ENCODE data around the gene EYA2. TPM values are rescaled to one million over a fixed set of nuclear protein-coding genes. Genes with fewer than 3 reads are reported as not detected.
"Not testable (repeated sequence)": the region's sequence is repeated elsewhere in the genome, so short reads cannot be mapped to it uniquely, and the experiment has no call there.

The EYA2 gene
- total RNA-seq, 1 donor from 2014 or later: 0.94 TPM

DNA sequence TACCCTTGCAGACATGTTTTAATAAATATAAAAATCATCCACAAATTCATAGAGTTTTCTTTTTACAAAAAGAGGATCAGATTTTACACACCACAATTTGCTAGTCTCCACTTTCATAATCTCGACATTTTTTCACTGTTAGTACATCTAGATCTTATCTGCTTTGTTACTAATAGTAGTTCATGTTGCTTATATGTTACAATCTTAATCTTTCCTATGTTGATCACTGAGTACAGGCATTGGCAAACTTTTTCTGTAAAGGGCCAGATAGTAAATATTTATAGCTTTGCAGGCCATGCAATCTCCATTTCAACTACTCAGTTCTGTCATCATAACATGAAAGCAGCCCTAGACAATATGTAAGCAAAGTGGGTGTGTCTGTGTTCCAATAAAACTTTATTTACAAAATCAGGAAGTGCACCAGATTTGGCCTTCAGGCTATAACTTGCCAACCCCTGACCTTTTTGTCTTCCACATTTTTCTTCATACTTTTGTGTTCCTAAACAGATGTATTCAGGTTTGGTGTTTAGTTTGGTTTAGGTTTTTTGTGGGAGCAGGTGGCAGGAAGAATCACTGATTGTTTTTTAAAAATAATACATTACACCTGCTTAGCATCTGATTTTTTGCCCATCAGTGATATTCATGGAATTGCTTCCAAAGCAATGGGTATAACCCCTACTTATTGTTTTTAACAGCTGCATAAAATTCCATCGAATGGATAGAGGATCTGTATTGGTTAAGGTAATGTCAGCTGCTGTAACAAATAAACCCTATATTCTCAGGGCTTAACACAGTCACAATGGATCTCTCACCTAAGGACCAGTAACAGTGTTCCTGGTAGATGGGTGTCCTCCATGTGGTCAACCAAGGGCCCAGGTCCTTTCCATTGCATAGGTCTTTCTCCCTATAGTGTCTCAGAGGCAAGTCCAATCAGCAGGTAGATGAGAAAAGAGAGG, 61.2 kb downstream of the EYA2 start:
- no peak for DNase-seq

DNA sequence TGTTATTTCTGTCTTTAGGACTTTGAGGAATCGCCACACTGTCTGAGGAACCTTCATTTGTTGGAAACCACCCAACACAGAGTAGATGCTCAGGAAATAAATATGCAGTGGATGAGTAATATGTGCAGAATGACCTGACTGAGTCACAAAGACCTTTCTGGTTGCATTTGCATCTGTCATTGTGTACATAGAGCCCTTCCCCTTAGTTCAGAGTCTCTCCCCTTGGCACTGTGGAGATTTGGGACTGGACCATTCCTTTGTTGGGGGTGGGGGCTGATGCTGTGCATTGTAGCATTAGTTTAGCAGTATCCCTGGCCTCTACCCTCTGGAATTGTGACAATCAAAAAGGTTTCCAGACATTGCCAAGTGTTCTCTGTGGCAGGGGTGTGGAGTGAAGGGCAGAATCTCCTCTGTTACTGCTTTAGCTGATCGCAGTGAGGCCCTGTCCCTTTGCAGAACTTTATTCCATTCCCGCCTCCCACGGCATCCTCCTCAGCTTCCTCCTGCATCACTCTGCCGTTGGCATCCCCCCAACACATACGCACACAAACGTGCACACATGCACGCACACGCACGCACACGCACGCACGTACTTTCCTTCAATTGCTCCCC, 64.5 kb downstream of the EYA2 start:
- DNase-seq: no peak

DNA sequence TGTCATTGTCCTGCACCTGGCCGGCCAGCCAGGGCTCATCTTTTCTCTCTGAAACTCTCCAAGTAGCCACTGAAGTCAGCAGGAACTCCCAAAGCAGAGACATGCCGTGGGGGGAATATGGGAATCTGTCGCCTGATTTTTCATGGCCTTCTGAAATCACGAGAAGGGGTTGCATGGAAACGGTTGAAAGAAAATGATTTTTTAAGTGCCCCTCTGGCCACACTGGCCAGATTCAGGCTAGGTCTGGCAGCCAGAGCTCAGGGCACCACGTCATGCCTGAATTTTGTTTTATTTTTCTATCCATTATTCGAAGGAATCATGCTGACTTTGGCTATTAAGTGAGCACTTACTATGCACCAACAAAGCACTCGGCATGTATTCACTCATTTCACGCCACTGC, 65.2 kb downstream of the EYA2 start:
- DNase-seq: no peak

DNA sequence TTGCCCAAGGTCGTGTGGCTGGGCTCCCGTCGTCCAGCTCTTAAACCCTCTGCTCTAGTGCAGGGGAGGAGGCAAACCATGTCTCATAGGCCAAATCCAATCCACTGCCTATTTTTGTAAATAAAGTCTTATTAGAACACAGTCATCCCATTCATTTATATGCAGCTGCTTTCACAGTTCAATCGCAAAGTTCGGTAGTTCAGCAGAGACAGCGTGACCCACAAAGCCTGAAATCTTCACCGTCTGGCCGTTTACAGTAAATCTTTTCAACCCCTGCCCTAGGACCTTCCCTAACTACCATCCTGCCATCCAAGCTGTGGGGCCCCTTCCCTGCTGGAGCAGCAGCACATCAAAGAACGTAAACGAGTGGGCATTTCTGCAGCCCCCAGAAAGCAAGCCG, 65.9 kb downstream of the EYA2 start:
- no peak for DNase-seq

DNA sequence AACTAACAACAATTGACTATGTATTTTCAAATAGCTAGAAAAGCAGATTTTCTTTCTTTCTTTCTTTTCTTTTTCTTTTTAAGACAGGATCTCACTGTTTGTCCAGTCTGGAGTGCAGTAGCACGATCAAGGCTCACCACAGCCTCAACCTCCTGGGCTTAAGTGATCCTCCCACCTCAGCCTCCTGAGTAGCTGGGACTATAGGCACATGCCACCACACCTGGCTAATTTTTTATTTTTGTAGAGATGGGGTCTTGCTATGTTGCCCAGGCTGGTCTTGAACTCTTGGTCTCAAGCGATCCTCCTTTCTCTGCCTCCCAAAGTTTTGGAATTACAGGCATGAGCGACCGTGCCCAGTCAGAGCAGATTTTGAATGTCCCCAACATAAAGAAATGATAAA, 67.3 kb downstream of the EYA2 start:
- DNase-seq: not testable (repeated sequence)

DNA sequence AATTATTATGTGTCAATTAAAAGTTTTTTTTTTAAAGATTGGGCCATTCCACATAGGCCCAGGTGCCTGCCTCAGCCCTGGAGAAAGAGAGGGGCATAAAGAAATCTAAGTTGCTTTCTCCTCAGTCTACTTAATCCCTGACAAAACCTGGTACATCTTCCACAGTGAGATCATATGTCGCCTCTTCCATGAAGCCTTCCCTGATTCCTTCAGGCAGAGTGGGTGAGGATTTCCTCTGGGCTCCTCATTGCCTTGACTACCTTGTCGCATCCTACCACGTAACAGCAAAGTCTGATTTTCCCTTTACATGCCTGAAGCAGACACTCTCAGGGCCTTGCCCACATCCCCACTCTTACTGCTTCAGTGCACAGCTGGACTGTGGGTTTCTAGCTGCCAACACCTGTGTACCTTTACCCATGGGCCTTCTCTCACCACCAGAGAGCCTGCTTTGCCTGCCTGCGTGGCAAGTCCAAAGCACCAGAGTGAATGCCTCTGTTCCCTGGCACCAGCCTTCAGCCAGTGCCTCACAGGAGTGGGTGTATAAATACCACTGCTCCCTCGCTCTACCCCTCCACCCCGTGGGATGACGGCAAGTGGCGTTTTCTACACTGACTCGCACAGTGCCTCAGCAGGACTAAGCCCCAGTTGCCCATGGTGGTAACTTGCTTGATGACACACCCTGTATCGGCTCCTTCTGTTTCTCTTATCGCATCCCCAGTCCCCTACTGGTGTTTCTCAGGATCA, 68.0 kb downstream of the EYA2 start:
- no peak for DNase-seq

DNA sequence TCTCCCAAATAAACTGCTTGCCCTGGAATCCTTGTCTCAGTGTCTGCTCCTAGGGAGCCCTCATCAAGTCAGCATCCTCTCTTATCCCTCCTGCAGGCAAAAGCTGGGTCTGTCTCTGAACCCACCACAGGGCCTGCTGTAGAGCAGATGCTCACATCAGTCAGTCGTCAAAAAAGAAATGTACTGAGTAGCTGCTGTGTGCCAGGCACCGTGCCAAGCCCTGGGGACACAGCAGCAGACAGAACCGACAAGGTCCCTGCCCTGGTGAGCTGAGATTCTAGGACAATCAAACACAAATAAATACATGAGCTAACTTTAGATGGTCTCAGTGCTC, 68.5 kb downstream of the EYA2 start:
- no peak for DNase-seq

DNA sequence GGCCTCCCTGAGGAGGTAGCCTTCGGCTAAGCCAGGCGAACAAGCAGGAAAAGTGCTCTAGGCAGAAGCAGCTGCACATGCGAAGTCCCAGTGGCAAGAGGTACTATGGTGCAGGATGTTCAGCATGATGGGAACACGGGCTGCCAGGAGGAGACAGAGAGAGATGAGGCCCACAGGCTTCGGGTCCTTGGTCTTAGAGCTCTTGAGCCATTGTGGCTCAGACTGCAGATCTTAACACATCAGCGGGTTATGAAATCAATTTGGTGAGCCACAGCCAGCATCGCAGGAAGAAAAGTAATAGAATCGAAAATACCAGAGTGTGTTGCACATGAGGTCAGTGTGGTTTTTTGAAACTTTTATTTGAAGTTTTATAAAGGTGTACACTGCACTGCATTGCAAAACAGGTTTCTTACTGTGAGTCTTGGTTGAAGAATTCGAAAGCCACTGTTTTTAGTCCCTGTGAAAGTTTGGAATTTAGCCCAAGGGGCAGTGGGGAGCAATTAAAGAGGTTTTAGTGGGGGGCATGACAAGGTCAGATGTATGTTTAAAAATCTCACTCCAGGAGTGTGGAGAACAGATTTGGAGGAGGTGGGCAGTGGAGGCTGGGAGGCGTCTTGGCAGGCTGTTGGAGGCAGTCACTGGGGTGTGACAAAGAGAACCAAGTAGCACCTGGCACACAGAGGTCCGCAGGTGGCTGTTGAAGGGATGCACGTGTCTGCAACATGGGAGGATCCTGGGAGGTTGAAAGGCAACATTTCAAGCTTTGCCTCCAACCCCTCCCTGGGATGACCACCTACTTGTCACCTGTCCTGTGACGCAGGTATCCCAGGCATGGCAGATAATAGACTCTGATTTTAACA, 69.3 kb downstream of the EYA2 start:
- DNase-seq: no peak

DNA sequence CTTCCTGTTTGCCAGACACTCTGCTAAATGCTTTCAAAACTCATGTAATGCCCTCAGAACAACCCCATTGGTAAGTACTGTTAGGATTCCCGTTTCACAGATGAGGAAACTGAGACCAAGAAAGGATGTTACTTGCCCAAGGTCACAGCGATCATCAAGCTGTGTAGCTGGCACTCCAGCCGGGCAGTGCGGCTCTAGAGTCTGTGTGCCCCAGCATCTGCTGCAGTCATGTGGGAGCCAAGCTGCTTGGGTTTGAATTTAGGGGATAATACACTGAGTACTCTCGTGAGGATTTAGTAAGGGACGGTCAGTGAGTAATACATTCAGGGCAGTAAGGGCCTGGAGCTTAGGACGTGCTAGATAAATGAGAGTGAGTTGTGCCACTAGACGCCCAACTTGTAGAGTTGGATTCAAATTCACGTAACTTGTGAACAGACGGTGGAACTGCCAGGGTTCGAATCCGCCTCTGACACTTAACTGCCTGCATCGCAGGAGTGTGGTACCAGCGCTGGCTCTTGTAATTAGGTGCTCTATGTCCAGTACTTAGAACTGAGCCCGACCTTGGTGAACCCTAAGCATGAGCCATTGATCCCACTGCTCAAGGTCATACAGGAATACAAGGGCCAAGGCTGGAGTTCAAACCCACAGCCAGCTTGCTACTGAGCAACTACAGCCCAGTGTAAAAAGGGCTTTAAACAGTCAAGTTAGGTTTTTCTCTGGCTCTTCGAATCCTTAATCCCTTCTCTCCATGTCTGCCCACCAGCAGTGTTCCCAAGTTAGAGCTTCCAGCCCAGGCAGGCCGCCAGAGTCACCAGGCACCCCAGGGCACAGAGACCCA, 70.2 kb downstream of the EYA2 start:
- no peak for DNase-seq

DNA sequence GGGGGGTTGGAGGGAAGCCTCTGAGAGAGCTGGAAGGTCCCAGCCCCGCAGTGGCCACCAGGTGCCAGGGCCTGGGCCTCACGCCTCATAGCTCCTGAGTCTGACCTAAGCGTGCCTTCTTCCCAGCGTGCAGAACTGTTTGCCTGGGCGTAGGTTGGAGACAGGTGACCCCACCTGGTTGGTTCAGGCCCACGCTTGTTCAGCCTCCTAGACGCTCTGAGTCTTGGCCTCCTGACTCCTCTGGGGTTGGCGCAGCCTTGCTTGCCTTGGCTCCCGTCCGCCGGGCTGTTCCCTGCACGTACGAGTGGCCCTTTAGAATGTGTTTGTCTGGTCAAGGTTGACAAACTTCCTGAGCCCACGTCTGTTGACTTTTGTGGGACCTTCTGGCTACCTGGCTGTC, 70.8 kb downstream of the EYA2 start:
- no peak for DNase-seq

DNA sequence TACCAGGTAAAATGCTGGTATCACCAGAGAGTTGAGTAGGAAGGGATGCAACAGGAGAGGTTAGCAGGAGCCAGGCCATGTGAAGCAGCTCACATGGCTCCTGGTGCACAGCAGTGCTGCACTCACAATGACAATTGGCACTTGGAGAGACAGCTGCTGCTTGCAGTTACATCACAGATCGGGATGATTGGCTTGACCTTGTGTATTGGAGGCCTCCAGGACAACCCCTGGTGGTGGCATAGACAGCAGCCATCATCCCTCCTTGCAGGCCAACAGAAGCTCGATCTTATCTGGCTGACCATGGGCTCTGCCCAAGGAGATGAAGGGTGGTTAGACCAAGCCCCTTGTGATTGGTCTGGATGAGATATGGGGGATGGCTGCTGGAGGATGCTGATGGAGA, 73.0 kb downstream of the EYA2 start:
- DNase-seq: no peak

DNA sequence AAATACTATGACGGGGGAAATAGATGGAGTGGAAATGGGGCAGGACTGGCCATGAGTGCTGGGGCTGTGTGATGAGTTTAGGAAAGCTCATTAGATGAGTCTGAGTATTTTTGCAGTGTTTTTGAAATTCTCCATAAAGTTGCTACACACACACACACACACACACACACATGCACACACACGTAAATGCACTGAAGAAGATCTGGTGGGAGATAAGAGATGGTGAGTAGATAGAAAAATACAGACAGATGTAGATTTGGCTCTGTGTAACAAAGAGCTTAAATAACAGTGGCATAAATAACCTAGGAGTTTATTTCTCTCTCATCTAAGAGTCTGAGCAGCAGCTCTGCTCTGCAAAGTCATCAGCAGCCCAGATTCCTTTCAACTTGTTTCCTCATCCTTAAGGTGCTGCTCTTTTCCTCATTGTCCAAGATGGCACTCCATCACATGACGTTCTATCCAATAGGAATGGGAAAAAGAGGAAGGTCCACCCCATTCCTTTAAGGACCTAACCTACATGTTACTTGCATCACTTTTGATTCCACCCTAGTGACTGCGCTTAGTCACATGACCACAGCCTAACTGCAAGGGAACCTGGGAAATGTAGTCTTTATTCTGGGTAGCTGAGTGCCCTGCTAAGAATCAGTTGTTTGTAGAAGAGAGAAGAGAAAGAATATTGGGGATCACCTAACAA, 76.4 kb downstream of the EYA2 start:
- DNase-seq: no peak

DNA sequence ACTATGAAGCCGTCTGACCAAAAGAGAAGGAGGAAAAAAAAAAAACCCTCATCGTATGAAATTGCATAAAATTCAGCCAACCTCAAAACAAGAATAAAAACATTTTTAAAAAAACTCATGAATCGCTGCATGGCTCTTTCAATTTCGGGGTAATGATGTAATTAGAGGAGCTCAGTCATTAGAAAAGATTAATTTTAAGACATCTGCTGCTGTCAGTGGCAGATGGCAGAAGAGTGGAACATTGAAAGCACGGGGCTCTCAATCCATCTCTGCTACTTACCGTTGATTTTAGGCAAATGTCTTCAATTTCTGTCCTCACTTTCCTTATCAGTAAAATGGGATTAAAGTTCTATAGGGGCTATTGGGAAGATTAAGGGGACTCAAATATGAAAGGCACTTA, 79.1 kb downstream of the EYA2 start:
- no peak for DNase-seq

DNA sequence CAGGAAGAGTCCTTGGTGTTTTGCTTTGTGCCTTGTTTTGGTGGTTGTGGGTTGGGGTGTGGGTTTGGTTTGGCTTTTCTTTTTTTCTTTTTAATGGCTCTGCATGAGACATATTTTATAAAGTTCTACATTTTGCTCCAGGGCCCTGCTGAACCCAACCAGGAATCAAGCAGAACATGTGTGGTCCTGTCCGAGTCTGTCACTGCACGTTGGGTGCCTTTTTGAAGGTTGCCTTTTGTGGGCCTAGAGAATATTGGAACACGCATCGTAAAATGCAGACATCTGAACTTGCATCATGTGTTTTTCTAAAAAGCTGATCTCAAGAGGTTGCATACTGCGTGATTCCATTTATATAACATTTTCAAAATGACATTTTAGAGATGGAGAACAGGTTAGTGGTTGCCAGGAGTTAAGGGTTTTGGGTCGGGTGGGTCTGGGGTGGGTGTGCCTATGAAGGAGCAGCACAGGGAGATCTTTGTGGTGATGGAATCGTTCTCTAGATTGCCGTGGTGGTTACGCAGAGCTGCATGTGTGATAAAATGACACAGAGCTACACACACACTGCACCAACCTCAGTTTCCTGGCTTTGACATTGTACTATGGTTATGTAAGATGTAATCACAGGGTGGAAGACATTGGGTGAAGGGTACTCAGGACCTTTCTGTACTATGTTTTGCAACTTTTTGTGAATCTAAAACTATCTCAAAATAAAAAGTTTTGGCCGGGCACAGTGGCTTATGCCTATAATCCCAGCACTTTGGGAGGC, 80.2 kb downstream of the EYA2 start:
- DNase-seq: no peak

DNA sequence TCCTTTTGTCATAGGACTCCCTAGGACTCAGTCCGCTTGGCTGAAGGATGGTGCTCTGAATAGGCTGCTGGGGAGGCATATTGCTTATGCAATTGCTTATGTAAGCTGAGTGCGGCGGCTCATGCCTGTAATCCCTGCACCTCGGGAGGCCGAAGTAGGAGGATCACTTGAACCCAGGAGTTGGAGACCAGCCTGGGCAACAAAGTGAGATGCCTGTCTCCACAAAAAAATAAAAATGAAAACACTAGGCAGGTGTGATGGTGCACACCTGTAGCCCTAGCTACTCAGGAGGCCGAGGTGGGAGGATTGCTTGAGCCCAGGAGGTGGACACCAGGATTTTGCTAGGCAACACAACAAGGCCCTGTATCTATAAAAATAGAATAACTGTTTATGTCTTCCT, 81.3 kb downstream of the EYA2 start:
- no peak for DNase-seq

DNA sequence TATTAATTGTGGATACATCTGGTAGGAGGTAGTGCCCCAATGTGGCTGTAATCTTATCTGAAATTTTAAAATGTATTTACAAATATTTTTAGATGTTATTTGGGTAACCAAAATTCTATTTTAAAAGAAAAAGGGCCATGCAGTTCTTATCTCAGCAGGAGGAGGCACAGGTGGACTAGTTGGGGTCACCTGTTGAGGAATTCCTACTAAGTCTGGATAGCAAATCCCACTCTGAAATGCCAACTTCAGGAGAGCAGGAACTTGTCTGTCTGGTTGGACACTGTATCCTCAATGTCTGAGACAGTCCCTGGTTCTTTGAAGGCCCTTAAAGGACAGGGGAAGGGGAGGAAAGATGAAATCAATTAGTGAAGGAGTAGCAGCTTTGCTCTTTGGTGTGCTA, 82.6 kb downstream of the EYA2 start:
- DNase-seq: no peak

DNA sequence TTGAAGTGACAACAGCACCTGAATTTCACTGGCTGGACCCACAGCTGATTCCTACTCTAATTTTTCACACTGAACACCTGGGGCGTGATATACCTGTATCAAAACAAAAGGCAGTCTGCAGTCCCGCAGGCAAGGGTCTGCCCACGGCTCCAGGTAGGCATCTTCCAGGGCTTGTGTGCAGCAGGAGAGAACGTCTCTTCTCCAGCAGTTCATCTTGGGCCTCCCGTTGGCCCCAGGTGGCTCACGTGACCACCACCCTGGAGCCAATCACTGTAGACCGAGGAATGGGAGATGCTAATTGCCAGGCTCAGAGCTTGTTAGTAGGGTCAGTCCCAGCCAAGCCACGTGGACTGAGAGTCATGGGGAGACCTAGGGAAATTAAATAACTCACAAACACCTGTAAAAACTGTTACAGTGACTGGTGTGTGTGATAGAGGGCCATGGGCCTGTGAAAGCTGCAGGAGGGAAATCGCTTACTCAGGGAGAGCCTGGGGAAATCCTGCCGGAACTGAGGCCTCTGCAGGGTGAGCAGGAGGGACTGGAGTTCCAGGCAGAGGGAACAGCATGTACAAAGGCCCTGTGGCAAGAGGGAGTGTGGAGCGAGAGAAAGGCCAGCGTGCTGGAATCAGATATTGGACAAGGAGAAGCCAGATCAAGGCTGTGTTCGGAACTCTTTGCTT, 83.4 kb downstream of the EYA2 start:
- no peak for DNase-seq

DNA sequence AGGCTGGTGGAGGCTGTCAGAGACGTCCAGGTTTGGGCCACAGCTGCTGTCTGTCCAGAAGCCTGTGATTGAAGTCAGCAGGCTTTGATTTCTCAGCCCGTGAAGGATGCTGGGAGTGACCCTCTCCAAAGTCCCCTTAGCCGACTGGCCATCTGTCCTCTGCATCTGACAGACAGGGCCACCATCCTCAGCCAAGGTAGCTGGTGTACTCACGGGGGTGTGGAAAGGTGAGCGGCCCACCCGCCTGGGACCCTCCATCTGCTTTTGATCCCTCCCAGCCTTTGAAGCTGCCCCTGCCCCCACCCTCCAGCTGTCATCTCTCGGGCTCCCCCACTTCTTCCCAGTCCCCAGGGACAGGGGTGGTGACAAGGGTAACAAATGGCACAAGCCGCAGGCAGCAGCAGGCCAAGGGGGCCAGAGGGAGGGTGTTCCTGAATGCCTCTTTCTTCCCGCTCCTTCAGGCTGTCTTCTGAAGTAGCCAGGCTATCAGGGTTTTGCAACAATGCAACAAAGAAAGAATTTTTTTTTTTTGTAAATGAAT, 84.4 kb downstream of the EYA2 start:
- DNase-seq: no peak

DNA sequence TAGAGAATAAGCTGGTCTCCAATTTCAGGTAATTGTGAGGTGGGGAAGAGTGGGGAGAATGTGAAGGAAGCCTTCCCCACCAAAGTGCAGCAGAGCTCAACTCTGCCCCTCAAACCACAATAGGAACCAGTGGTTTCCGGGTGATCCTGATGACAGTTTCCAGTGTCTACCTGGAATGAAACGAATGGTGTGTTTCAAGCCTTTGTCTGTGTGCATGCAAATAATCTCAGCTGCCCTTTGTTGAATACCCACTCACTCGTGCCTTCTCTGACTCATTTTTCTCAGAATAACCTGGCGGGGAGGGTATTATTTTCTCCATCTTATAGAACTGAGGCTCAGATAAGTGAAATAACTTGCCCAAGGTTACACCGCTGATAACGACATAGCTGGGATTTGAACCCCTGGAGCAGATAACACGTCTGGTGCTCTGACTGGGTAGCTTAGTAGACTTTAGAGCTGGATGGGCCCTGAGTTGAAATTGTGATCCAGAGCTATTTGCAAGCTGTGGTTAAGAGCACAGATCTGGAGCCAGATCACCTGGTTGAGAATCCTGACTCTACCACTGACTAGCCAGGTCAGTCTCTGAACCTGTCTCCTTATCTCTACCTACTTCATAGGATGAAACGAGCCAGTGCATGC, 85.1 kb downstream of the EYA2 start:
- DNase-seq: no peak
